K562 (cell line): ENCODE data around the gene CDH20. TPM values are rescaled to one million over a fixed set of nuclear protein-coding genes. Genes with fewer than 3 reads are reported as not detected.

Experiments used
- ATAC-seq: fragments of 200-7000 bp; cut with Tn5 transposase; 3 replicates; pipeline ENCODE4 v1.9.1; 2020; ENCODE audit warnings: moderate library complexity
- BruUV-seq: library from RNA; stranded (reverse); fragments of 400-500 nt; replicated peaks from 2 replicates; lab custom pipeline; 2021; lab: Mats Ljungman, UMichigan
- CTCF ChIA-PET: fragments of 300-600 bp; formaldehyde crosslinking; extraction: SDS; loops from one replicate; lab custom pipeline; 2021; ENCODE audit warnings: low intra/inter-chr PET ratio; lab: Yijun Ruan, JAX
- POLR2A ChIA-PET: fragments of 300-600, 350-650 bp; sonication (Branson Sonifier 250); formaldehyde crosslinking; extraction: SDS; loops from one replicate; lab custom pipeline; 2021; ENCODE audit warnings: antibody characterized with exemption, inconsistent platforms; lab: Yijun Ruan, JAX
- DNase-seq, 4 experiments: peaks; one replicate each; pipeline versions ENCODE4 v3.0.0 to v3.0.0-alpha.2; 2011 to 2018; ENCODE audit warnings: low spot score in 3 of 4, mixed read lengths in 3 of 4; ENCODE audit errors: extremely low read depth in 1 of 4
- FAIRE-seq: peaks from 2 replicates; lab custom pipeline; 2011; peaks lifted over from hg19 to GRCh38; lab: Jason Lieb, UNC
- H2AFZ ChIP-seq: 2 replicates; pipeline ENCODE4 v1.6.0; 2011; ENCODE audit warnings: low read depth, low read length, control low read depth, inconsistent platforms
- H3K27ac ChIP-seq: fragments of 200-600 bp; 3 replicates; pipeline ENCODE4 v1.8.0; 2011; ENCODE audit warnings: low read depth, mild to moderate bottlenecking, control low read depth, inconsistent platforms, low read length, moderate library complexity, mixed read lengths; ENCODE audit errors: extremely low read depth
- H3K27me3 ChIP-seq, 2 experiments: fragments of 300-600 bp in 1 of 2; 2 replicates in 1 of 2; 3 replicates in 1 of 2; pipeline versions ENCODE4 v1.6.0 to v1.8.0; 2011; ENCODE audit warnings: inconsistent platforms in 2 of 2, low read length in 2 of 2, mild to moderate bottlenecking in 1 of 2, mixed read lengths in 1 of 2, moderate library complexity in 1 of 2; ENCODE audit not compliant: control insufficient read depth in 2 of 2, insufficient read depth in 2 of 2
- H3K36me3 ChIP-seq: fragments of 300-600 bp; 3 replicates; pipeline ENCODE4 v1.8.0; 2011; ENCODE audit warnings: mild to moderate bottlenecking, low read length, inconsistent platforms; ENCODE audit not compliant: control insufficient read depth, insufficient read depth
- H3K4me1 ChIP-seq, 2 experiments: fragments of 200-600 bp in 1 of 2; replicated peaks in 1 of 2; 2 replicates in 1 of 2; 3 replicates in 1 of 2; pipeline versions ENCODE4 v1.5.1 to v1.8.0; 2011; ENCODE audit warnings: inconsistent platforms in 2 of 2, low read length in 2 of 2, mild to moderate bottlenecking in 1 of 2, mixed read lengths in 1 of 2, moderate library complexity in 1 of 2; ENCODE audit not compliant: control insufficient read depth in 2 of 2, insufficient read depth in 2 of 2
- H3K4me2 ChIP-seq: 2 replicates; pipeline ENCODE4 v1.6.1; 2011; ENCODE audit warnings: low read length, control low read depth, inconsistent platforms, mixed read lengths; ENCODE audit not compliant: insufficient read depth
- H3K4me3 ChIP-seq: fragments of 200-600 bp; sonication (generic), shearing (Covaris generic); 2 replicates; pipeline ENCODE4 v1.5.1; 2016; ENCODE audit warnings: control low read depth, inconsistent platforms
- H3K79me2 ChIP-seq: fragments of 200-600 bp; 3 replicates; pipeline ENCODE4 v1.8.0; 2011; ENCODE audit warnings: low read length, inconsistent platforms; ENCODE audit not compliant: control insufficient read depth, insufficient read depth
- H3K9ac ChIP-seq, 2 experiments: 2 replicates each; pipeline versions ENCODE4 v1.6.0 to v1.6.1; 2011; ENCODE audit warnings: low read depth in 2 of 2, low read length in 2 of 2, control low read depth in 1 of 2, inconsistent platforms in 1 of 2, mild to moderate bottlenecking in 1 of 2, mixed read lengths in 1 of 2; ENCODE audit not compliant: insufficient read depth in 1 of 2
- H3K9me1 ChIP-seq: one replicate; pipeline ENCODE4 v1.6.0; 2011; ENCODE audit warnings: inconsistent platforms, mild to moderate bottlenecking, low read length, moderate library complexity; ENCODE audit not compliant: control insufficient read depth, insufficient read depth
- H3K9me3 ChIP-seq: replicated peaks from 2 replicates; pipeline ENCODE4 v1.5.1; 2011; ENCODE audit warnings: low read depth, low read length, inconsistent platforms; ENCODE audit not compliant: control insufficient read depth, insufficient read depth
- H4K20me1 ChIP-seq: replicated peaks from 2 replicates; pipeline ENCODE4 v1.6.1; 2011; ENCODE audit warnings: low read length, inconsistent platforms, mixed read lengths; ENCODE audit not compliant: control insufficient read depth, insufficient read depth
- PML ChIP-seq: IDR thresholded peaks from 2 replicates; pipeline ENCODE4 v1.6.1; 2012; ENCODE audit warnings: low read length, inconsistent platforms
- RBBP5 ChIP-seq: fragments of 200-600 bp; sonication (generic); IDR thresholded peaks from 2 replicates; pipeline ENCODE4 v1.6.1; 2012; ENCODE audit warnings: borderline replicate concordance, mild to moderate bottlenecking, low read length, control low read depth, inconsistent platforms; ENCODE audit not compliant: insufficient read depth, poor library complexity, severe bottlenecking
- ZNF584 ChIP-seq: fragments of 200-800 bp; sonication (Bioruptor generic); IDR thresholded peaks from 2 replicates; pipeline ENCODE4 v1.6.1; 2016; ENCODE audit warnings: low read depth, mild to moderate bottlenecking, missing genetic modification characterization, missing compliant biosample characterization
- ZNF589 ChIP-seq: fragments of 200-800 bp; sonication (Bioruptor generic); IDR thresholded peaks from 2 replicates; pipeline ENCODE4 v1.6.1; 2016; ENCODE audit warnings: low read depth, missing genetic modification characterization, missing compliant biosample characterization
- WGBS: fragments of 100-300 bp; shearing (Covaris generic); methylation state at CpG from one replicate; pipeline ENCODE4 v1.1.6; 2016; ENCODE audit warnings: low coverage, mixed read lengths; ENCODE audit not compliant: insufficient coverage; ENCODE audit errors: missing lambda C conversion rate; 5-methylcytosine and 5-hydroxymethylcytosine counted together
- in situ Hi-C: fragments of 300-500 bp; cut with MboI; formaldehyde crosslinking; loops from 4 replicates; pipeline ENCODE4 v1.15.0; 2018; ENCODE audit warnings: inconsistent platforms, mixed read lengths
- intact Hi-C: fragments of 100-400 bp; cut with micrococcal nuclease; formaldehyde crosslinking; loops from 2 replicates; pipeline ENCODE4 v1.14.2; 2022
- polyA plus RNA-seq, 8 experiments: library from polyadenylated mRNA; depleted of rRNA in 4 of 8; stranded (reverse) in 5 of 8; unstranded in 3 of 8; fragments of >200 nt; fragmentation: Nextera tagmentation in 2 of 8; fragmentation: Illumina TruSeq in 1 of 8; extraction: Ambion mirVana in 2 of 8; extraction: Trizol in 1 of 8; gene quantifications; 2 replicates each; pipeline versions ENCODE4 v1.2.1 to v1.2.3, GENCODE V29; 2011 to 2014; ENCODE audit warnings: inconsistent platforms in 1 of 8, missing spikeins in 1 of 8
- total RNA-seq, 7 experiments: library from RNA; depleted of rRNA in 6 of 7; stranded (reverse); fragments of >200 nt in 6 of 7; fragmentation: Illumina TruSeq in 2 of 7; extraction: Trizol in 2 of 7; gene quantifications; 2 replicates each; pipeline versions ENCODE4 v1.2.1 to v1.2.3, GENCODE V29; 2011 to 2021; ENCODE audit warnings: low replicate concordance in 1 of 7
- TF ChIP-seq, protein P1 (sequence below): fragments of 250-450 bp; sonication (Bioruptor Pico); IDR thresholded peaks from 2 replicates; pipeline ENCODE4 v1.9.0; 2021; ENCODE audit warnings: mild to moderate bottlenecking, inconsistent platforms
- TF ChIP-seq, protein P2 (sequence below): fragments of 450-650 bp; formaldehyde crosslinking; IDR thresholded peaks from 2 replicates; pipeline ENCODE4 v1.4.0; 2022; ENCODE audit warnings: missing genetic modification characterization
- TF ChIP-seq, protein P3 (sequence below): sonication (generic); formaldehyde crosslinking; IDR thresholded peaks from 2 replicates; pipeline ENCODE4 v1.8.0; 2022; ENCODE audit warnings: missing genetic modification reagents, mild to moderate bottlenecking, borderline replicate concordance

CDH20 gene
- total and polyA plus RNA-seq, 9 of the 15 experiments (the other 6 are each of a cell fraction or from before 2014, with no cell fraction given): not detected

DNA sequence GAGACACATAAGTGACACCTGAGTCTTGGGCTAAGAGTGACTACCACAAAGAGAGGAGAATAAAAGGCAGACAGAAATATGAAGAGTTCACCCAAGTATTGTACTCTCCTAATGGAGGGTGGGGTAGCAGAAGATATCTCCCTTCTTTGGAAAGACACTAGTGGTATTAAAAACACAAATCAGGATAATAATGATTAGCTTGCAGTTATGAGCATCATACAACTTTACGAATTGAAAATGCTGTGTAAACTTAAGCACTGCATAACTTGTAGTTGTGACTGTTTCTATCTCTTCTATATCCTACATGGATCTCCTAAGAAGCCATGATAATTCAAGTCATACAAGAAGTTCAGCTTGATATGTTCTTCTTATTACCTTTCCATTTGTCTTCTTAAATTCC, 38.1 kb upstream of the CDH20 start:
- TF ChIP-seq, protein P1, sequence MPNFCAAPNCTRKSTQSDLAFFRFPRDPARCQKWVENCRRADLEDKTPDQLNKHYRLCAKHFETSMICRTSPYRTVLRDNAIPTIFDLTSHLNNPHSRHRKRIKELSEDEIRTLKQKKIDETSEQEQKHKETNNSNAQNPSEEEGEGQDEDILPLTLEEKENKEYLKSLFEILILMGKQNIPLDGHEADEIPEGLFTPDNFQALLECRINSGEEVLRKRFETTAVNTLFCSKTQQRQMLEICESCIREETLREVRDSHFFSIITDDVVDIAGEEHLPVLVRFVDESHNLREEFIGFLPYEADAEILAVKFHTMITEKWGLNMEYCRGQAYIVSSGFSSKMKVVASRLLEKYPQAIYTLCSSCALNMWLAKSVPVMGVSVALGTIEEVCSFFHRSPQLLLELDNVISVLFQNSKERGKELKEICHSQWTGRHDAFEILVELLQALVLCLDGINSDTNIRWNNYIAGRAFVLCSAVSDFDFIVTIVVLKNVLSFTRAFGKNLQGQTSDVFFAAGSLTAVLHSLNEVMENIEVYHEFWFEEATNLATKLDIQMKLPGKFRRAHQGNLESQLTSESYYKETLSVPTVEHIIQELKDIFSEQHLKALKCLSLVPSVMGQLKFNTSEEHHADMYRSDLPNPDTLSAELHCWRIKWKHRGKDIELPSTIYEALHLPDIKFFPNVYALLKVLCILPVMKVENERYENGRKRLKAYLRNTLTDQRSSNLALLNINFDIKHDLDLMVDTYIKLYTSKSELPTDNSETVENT (CRISPR knock-in tag): no peak
- TF ChIP-seq, protein P2, sequence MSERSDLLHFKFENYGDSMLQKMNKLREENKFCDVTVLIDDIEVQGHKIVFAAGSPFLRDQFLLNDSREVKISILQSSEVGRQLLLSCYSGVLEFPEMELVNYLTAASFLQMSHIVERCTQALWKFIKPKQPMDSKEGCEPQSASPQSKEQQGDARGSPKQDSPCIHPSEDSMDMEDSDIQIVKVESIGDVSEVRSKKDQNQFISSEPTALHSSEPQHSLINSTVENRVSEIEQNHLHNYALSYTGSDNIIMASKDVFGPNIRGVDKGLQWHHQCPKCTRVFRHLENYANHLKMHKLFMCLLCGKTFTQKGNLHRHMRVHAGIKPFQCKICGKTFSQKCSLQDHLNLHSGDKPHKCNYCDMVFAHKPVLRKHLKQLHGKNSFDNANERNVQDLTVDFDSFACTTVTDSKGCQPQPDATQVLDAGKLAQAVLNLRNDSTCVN (CRISPR knock-in tag): no peak
- no peak for TF ChIP-seq PML
- no peak for TF ChIP-seq ZNF589 (CRISPR knock-in tag)
- TF ChIP-seq, protein P3, sequence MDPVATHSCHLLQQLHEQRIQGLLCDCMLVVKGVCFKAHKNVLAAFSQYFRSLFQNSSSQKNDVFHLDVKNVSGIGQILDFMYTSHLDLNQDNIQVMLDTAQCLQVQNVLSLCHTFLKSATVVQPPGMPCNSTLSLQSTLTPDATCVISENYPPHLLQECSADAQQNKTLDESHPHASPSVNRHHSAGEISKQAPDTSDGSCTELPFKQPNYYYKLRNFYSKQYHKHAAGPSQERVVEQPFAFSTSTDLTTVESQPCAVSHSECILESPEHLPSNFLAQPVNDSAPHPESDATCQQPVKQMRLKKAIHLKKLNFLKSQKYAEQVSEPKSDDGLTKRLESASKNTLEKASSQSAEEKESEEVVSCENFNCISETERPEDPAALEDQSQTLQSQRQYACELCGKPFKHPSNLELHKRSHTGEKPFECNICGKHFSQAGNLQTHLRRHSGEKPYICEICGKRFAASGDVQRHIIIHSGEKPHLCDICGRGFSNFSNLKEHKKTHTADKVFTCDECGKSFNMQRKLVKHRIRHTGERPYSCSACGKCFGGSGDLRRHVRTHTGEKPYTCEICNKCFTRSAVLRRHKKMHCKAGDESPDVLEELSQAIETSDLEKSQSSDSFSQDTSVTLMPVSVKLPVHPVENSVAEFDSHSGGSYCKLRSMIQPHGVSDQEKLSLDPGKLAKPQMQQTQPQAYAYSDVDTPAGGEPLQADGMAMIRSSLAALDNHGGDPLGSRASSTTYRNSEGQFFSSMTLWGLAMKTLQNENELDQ (CRISPR knock-in tag): no peak
- TF ChIP-seq ZNF584 (CRISPR knock-in tag): no peak
- TF ChIP-seq RBBP5: no peak
- DNase-seq (no peak), ATAC-seq (no peak), FAIRE-seq (no peak)
- Histone ChIP-seq H3K79me2 (no peaks in the 10 kb centered on the region), H3K9ac (no peak overlapping the region), H3K27me3 (no peaks in the 10 kb centered on the region), H3K4me1 (no peaks in the 10 kb centered on the region), H3K36me3 (no peaks in the 10 kb centered on the region), H3K9me1 (no peaks in the 10 kb centered on the region), H2AFZ (no peak overlapping the region), H3K27ac (no peak overlapping the region), H3K4me2 (no peak overlapping the region), H4K20me1 (no peaks in the 10 kb centered on the region), H3K9me3 (no peaks in the 10 kb centered on the region), H3K4me3 (no peak overlapping the region)
- POLR2A ChIA-PET: no interaction called here
- CTCF ChIA-PET: no interaction called here
- intact Hi-C loops (no loop called here), in situ Hi-C loops (no loop called here)
- WGBS: 0% methylated on average over 1 of the region's 1 CpG
- no TSS peak for BruUV-seq
